ENCODE results near the gene PCNP. TPM values are rescaled to one million over a fixed set of nuclear protein-coding genes. Genes with fewer than 3 reads are reported as not detected.
"Not testable (repeated sequence)": the region's sequence is repeated elsewhere in the genome, so short reads cannot be mapped to it uniquely, and the experiment has no call there.

Gene PCNP
- total and polyA plus RNA-seq, 7 donors = 77.8 to 133 (median 105) TPM

- Histone ChIP-seq H3K27me3 (ENCODE audit: insufficient read depth in 3 of 3, low read length in 2 of 3) (no peaks in the 10 kb centered on the region), H3K4me3 (no peak overlapping the region), H3K4me1 (no peaks in the 10 kb centered on the region), H3K9me3 (no peaks in the 10 kb centered on the region), H3K27ac (no peak overlapping the region), H3K36me3 (ENCODE audit: insufficient read depth in 1 of 2, low read depth in 1 of 2) (no peaks in the 10 kb centered on the region)
- DNase-seq (no peak), ATAC-seq (no peak)
- TF ChIP-seq CTCF (IDR thresholded peaks at IDR 0.05) = no peak
- intact Hi-C loops (cut with DNase I) = no loop called here
- WGBS, 3 donors = 91 to 94% (median 92%) methylated on average over 2 of the region's 2 CpGs
Measured at GRCh38 chr3:101611023-101611422, 37.0 kb downstream of the PCNP start.

GRCh38 chr3:101613014-101613413, 39.0 kb downstream of the PCNP start:
- H3K36me3 ChIP-seq (ENCODE audit: insufficient read depth in 1 of 2, low read depth in 1 of 2); H3K9me3 ChIP-seq; H3K27me3 ChIP-seq (ENCODE audit: insufficient read depth in 3 of 3, low read length in 2 of 3); DNase-seq; H3K4me3 ChIP-seq; ATAC-seq; intact Hi-C loops (cut with DNase I); H3K4me1 ChIP-seq; H3K27ac ChIP-seq: not testable (repeated sequence)
- 87 to 95% (median 88%) methylated on average over 8 to 9 of the region's 9 CpGs for WGBS, 3 donors

- intact Hi-C loops (cut with DNase I) = no loop called here
- 92 to 96% (median 94%) methylated on average over 6 of the region's 6 CpGs for WGBS, 3 donors
- H3K4me1 ChIP-seq = no peaks in the 10 kb centered on the region
- no peak for TF ChIP-seq CTCF (IDR thresholded peaks at IDR 0.05)
- H3K9me3 ChIP-seq = no peaks in the 10 kb centered on the region
- no peak overlapping the region for H3K4me3 ChIP-seq
- no peaks in the 10 kb centered on the region for H3K27me3 ChIP-seq (ENCODE audit: insufficient read depth in 3 of 3, low read length in 2 of 3)
- ATAC-seq (no peak), DNase-seq (no peak)
- H3K27ac ChIP-seq = no peak overlapping the region
- H3K36me3 ChIP-seq (ENCODE audit: insufficient read depth in 1 of 2, low read depth in 1 of 2) = no peaks in the 10 kb centered on the region
Measured at GRCh38 chr3:101615525-101615924, 41.5 kb downstream of the PCNP start.

- intact Hi-C loops (cut with DNase I) = no loop called here
- Histone ChIP-seq H3K4me3 (no peak overlapping the region), H3K27ac (no peak overlapping the region), H3K36me3 (ENCODE audit: insufficient read depth in 1 of 2, low read depth in 1 of 2) (no peaks in the 10 kb centered on the region), H3K27me3 (ENCODE audit: insufficient read depth in 3 of 3, low read length in 2 of 3) (no peaks in the 10 kb centered on the region), H3K9me3 (no peaks in the 10 kb centered on the region), H3K4me1 (no peaks in the 10 kb centered on the region)
- no peak for TF ChIP-seq CTCF (IDR thresholded peaks at IDR 0.05)
- no peak for DNase-seq
- WGBS, 3 donors = 84 to 91% (median 87%) methylated on average over 7 of the region's 7 CpGs
- ATAC-seq = no peak
Measured at GRCh38 chr3:101617478-101617877, 43.5 kb downstream of the PCNP start.

- WGBS, 3 donors = 54 to 76% (median 60%) methylated on average over 1 of the region's 1 CpG
- no peaks in the 10 kb centered on the region for H3K9me3 ChIP-seq
- intact Hi-C loops (cut with DNase I) = no loop called here
- ATAC-seq (no peak), DNase-seq (no peak)
- no peaks in the 10 kb centered on the region for H3K27me3 ChIP-seq (ENCODE audit: insufficient read depth in 3 of 3, low read length in 2 of 3)
- H3K27ac ChIP-seq = no peak overlapping the region
- no peaks in the 10 kb centered on the region for H3K4me1 ChIP-seq
- no peak overlapping the region for H3K4me3 ChIP-seq
- no peak for TF ChIP-seq CTCF (IDR thresholded peaks at IDR 0.05)
- no peaks in the 10 kb centered on the region for H3K36me3 ChIP-seq (ENCODE audit: insufficient read depth in 1 of 2, low read depth in 1 of 2)
Measured at GRCh38 chr3:101618726-101619125, 44.7 kb downstream of the PCNP start.

All from psoas muscle (tissue), 8 donors.